HG03457 (cell line): ENCODE results near the gene CFAP65.

Experiments
- ATAC-seq: cut with Tn5 transposase; IDR thresholded peaks from one replicate; pipeline ENCODE4 v1.9.1; 2021; ENCODE audit warnings: moderate number of reproducible peaks; ENCODE audit not compliant: unreplicated experiment

The CFAP65 gene

GRCh38 chr2:219041252-219041651 is at the start of gene CFAP65:
TSS of gene CFAP65 (minus strand) at chr2:219041516. CDS start at chr2:219039048, 2,468 bp downstream.
- no peak for ATAC-seq

- no peak for ATAC-seq
Observed at GRCh38 chr2:219090436-219091299, 49.4 kb upstream of the CFAP65 start.

GRCh38 chr2:219089330-219089729 is 48.0 kb upstream of the CFAP65 start:
- no peak for ATAC-seq

GRCh38 chr2:219087848-219088247 is 46.5 kb upstream of the CFAP65 start:
- ATAC-seq: no peak

- no peak for ATAC-seq
Observed at GRCh38 chr2:219087361-219087760, 46.0 kb upstream of the CFAP65 start.

- no peak for ATAC-seq
Observed at GRCh38 chr2:219086196-219086595, 44.9 kb upstream of the CFAP65 start.

GRCh38 chr2:219084791-219085190 is 43.5 kb upstream of the CFAP65 start:
- no peak for ATAC-seq

- no peak for ATAC-seq
Observed at GRCh38 chr2:219082332-219082958, 41.1 kb upstream of the CFAP65 start.

GRCh38 chr2:219081701-219082331 is 40.5 kb upstream of the CFAP65 start:
- no peak for ATAC-seq

- ATAC-seq: no peak
Observed at GRCh38 chr2:219081096-219081495, 39.8 kb upstream of the CFAP65 start.

GRCh38 chr2:219079417-219079816 is 38.1 kb upstream of the CFAP65 start:
- no peak for ATAC-seq

GRCh38 chr2:219078951-219079350 is 37.6 kb upstream of the CFAP65 start:
- no peak for ATAC-seq

- ATAC-seq: no peak
Observed at GRCh38 chr2:219078126-219078525, 36.8 kb upstream of the CFAP65 start.

- no peak for ATAC-seq
Observed at GRCh38 chr2:219076253-219076652, 34.9 kb upstream of the CFAP65 start.

GRCh38 chr2:219073413-219074129 is 32.3 kb upstream of the CFAP65 start:
- no peak for ATAC-seq

GRCh38 chr2:219072741-219073250 is 31.5 kb upstream of the CFAP65 start:
- no peak for ATAC-seq

GRCh38 chr2:219071131-219071816 is 30.0 kb upstream of the CFAP65 start:
- ATAC-seq: no peak

GRCh38 chr2:219065484-219065883 is 24.2 kb upstream of the CFAP65 start:
- ATAC-seq: no peak

GRCh38 chr2:219062081-219062480 is 20.8 kb upstream of the CFAP65 start:
- ATAC-seq: no peak
